Peyer's patch (tissue), 4 donors: ENCODE results near the gene SCGB3A1.

Experiments
- POLR2A ChIP-seq, 2 donors: fragments of 450-650 bp; IDR thresholded peaks; one replicate each; pipeline ENCODE4 v1.5.1; 2017; ENCODE audit warnings: antibody characterized with exemption in 2 of 2, mild to moderate bottlenecking in 2 of 2, moderate library complexity in 2 of 2
- TF ChIP-seq, protein P1 (sequence below), 6 experiments: fragments of 450-650 bp in 4 of 6; fragments of 200-600 bp in 2 of 6; sonication (generic) in 1 of 6; IDR thresholded peaks; one replicate each; pipeline ENCODE4 v1.5.1; 2017 to 2019; ENCODE audit warnings: antibody characterized with exemption in 6 of 6, mild to moderate bottlenecking in 3 of 6, moderate library complexity in 1 of 6

DNA sequence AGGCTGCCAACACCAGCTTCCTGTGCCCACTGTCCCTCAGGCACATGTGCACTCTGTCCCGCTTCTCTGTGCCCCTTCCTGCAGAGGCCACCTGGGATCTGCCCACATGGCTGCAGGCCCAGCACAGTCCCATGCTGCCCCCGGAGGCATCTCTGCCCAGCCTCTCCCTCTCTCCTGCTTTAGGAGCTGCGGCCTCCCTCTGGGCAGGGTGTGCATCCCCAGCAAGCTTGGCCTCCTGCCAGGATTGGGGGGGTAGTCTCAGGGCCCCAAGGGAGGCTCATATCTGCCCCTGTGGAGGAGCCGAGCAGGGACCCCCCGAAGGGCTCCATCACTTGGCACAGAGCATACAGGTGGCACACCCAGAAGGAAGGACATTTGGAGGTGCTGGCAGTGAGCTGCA, 33.3 kb upstream of the SCGB3A1 start:
- TF ChIP-seq, protein P1, sequence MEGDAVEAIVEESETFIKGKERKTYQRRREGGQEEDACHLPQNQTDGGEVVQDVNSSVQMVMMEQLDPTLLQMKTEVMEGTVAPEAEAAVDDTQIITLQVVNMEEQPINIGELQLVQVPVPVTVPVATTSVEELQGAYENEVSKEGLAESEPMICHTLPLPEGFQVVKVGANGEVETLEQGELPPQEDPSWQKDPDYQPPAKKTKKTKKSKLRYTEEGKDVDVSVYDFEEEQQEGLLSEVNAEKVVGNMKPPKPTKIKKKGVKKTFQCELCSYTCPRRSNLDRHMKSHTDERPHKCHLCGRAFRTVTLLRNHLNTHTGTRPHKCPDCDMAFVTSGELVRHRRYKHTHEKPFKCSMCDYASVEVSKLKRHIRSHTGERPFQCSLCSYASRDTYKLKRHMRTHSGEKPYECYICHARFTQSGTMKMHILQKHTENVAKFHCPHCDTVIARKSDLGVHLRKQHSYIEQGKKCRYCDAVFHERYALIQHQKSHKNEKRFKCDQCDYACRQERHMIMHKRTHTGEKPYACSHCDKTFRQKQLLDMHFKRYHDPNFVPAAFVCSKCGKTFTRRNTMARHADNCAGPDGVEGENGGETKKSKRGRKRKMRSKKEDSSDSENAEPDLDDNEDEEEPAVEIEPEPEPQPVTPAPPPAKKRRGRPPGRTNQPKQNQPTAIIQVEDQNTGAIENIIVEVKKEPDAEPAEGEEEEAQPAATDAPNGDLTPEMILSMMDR (IDR thresholded peaks at IDR 0.05) = no peak
- TF ChIP-seq POLR2A (IDR thresholded peaks at IDR 0.05) = no peak
